Mammary epithelial cell (primary cell): ENCODE results near the gene MEIS3.

ENCODE experiments used
- EZH2 ChIP-seq: IDR thresholded peaks from 2 replicates; pipeline ENCODE4 v1.6.1; 2012; ENCODE audit warnings: low read length, inconsistent platforms, borderline replicate concordance
- TF ChIP-seq, protein P1 (sequence below), 2 donors: IDR thresholded peaks in 1 of 2; conservative IDR thresholded peaks in 1 of 2; 2 replicates each; pipeline ENCODE4 v1.5.1; 2011 to 2012; ENCODE audit warnings: inconsistent platforms in 2 of 2, low read length in 2 of 2, mild to moderate bottlenecking in 2 of 2, control low read depth in 1 of 2, low read depth in 1 of 2; ENCODE audit not compliant: insufficient read depth in 1 of 2; ENCODE audit errors: extremely low read depth in 1 of 2

DNA sequence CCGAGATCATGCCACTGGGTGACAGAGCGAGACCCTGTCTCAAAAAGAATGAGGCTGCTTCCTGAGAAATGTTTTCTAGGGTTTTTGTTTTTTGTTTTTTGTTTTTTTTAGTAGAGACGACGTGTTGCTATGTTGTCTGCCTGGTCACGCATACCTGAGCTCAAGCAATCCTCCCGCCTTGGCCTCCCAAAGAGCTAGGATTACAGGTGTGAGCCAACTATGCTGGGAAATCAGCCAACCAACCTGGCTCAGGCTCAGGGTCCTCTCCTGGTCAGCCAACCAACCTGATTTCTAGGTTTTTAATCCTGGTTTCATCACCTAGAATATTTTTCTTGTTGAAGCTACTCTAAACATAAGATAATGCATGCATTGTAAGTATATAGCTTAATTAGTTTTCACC is 62.4 kb downstream of the MEIS3 start:
- TF ChIP-seq, protein P1, sequence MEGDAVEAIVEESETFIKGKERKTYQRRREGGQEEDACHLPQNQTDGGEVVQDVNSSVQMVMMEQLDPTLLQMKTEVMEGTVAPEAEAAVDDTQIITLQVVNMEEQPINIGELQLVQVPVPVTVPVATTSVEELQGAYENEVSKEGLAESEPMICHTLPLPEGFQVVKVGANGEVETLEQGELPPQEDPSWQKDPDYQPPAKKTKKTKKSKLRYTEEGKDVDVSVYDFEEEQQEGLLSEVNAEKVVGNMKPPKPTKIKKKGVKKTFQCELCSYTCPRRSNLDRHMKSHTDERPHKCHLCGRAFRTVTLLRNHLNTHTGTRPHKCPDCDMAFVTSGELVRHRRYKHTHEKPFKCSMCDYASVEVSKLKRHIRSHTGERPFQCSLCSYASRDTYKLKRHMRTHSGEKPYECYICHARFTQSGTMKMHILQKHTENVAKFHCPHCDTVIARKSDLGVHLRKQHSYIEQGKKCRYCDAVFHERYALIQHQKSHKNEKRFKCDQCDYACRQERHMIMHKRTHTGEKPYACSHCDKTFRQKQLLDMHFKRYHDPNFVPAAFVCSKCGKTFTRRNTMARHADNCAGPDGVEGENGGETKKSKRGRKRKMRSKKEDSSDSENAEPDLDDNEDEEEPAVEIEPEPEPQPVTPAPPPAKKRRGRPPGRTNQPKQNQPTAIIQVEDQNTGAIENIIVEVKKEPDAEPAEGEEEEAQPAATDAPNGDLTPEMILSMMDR (conservative IDR thresholded peaks at IDR 0.05 in 1 of 2, IDR thresholded peaks at IDR 0.05 in 1 of 2; ENCODE audit: extremely low read depth in 1 of 2, insufficient read depth in 1 of 2, low read depth in 1 of 2, low read length in 2 of 2) = no peak
- TF ChIP-seq EZH2 = no peak
